ENCODE data around the gene ESYT3.

- no peak for TF ChIP-seq CTCF (conservative IDR thresholded peaks at IDR 0.05 in 1 of 2, IDR thresholded peaks at IDR 0.05 in 1 of 2; ENCODE audit: extremely low read depth in 1 of 2, insufficient read depth in 1 of 2, low read depth in 1 of 2, low read length in 2 of 2)
- TF ChIP-seq EZH2 (IDR thresholded peaks at IDR 0.05; ENCODE audit: borderline replicate concordance, low read length) = no peak
Measured at GRCh38 chr3:138507524-138507923, 73.1 kb downstream of the ESYT3 start.
